HFFc6 (cell line): ENCODE results near the gene CRABP1. TPM values are rescaled to one million over a fixed set of nuclear protein-coding genes. Genes with fewer than 3 reads are reported as not detected.

Experiments
- DNase-seq: peaks from one replicate; pipeline ENCODE4 v3.0.0-alpha.2; 2018
- H3K27ac Mint-ChIP-seq: 2 replicates; pipeline ENCODE4 v1.8.0; 2020; ENCODE audit warnings: mild to moderate bottlenecking, mixed read lengths
- H3K27me3 Mint-ChIP-seq: 2 replicates; pipeline ENCODE4 v1.8.0; 2021; ENCODE audit warnings: mild to moderate bottlenecking, moderate library complexity, mixed read lengths; ENCODE audit not compliant: insufficient read depth
- H3K36me3 Mint-ChIP-seq: 2 replicates; pipeline ENCODE4 v1.8.0; 2021; ENCODE audit warnings: low read depth, mixed read lengths
- H3K4me1 Mint-ChIP-seq: 2 replicates; pipeline ENCODE4 v1.8.0; 2020; ENCODE audit warnings: low read depth, mixed read lengths
- H3K4me3 Mint-ChIP-seq: 2 replicates; pipeline ENCODE4 v1.8.0; 2020; ENCODE audit warnings: mild to moderate bottlenecking, moderate library complexity, mixed read lengths
- H3K9me3 Mint-ChIP-seq: 2 replicates; pipeline ENCODE4 v1.8.0; 2020; ENCODE audit warnings: mild to moderate bottlenecking, mixed read lengths
- total RNA-seq, 6 experiments: library from RNA; stranded (reverse); fragmentation: NEBNext Ultra II Directional; extraction: Animal tissue kit (Norgen Biotek cat#: 25700); gene quantifications; 2 replicates in 1 of 6; 3 replicates in 5 of 6; pipeline ENCODE4 v1.2.3, GENCODE V29; 2021
- TF ChIP-seq, protein P1 (sequence below): fragments of 200-600 bp; sonication (generic); IDR thresholded peaks from 2 replicates; pipeline ENCODE4 v1.5.0; 2021; ENCODE audit warnings: antibody characterized with exemption, mild to moderate bottlenecking

CRABP1 gene
- total RNA-seq, 6 experiments from 2014 or later = not detected

DNA sequence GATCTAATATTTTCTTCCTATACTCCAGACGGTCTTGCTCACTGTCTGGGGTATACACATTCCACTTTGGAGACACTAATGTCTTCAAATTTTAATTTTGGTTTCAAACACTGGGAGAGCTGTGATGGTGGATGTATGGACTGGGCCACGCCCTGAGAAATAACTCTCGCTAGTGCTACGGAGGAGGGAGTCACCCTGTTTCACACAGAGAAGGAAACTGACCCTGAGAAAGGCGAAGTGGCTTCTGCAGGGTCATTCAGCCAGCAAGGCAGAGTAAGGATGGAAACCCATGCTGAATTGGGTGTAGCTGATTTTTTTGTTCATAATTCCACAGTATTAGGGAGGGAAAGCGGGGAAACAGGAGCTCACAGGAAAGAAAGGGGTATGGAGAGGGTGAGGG is 32.2 kb upstream of the CRABP1 start:
- H3K27ac Mint-ChIP-seq = no peak overlapping the region
- no peak for DNase-seq
- peaks cover 27% of the 10 kb centered on the region for H3K4me1 Mint-ChIP-seq
- peaks cover 30% of the 10 kb centered on the region for H3K27me3 Mint-ChIP-seq
- H3K9me3 Mint-ChIP-seq = no peaks in the 10 kb centered on the region
- TF ChIP-seq, protein P1, sequence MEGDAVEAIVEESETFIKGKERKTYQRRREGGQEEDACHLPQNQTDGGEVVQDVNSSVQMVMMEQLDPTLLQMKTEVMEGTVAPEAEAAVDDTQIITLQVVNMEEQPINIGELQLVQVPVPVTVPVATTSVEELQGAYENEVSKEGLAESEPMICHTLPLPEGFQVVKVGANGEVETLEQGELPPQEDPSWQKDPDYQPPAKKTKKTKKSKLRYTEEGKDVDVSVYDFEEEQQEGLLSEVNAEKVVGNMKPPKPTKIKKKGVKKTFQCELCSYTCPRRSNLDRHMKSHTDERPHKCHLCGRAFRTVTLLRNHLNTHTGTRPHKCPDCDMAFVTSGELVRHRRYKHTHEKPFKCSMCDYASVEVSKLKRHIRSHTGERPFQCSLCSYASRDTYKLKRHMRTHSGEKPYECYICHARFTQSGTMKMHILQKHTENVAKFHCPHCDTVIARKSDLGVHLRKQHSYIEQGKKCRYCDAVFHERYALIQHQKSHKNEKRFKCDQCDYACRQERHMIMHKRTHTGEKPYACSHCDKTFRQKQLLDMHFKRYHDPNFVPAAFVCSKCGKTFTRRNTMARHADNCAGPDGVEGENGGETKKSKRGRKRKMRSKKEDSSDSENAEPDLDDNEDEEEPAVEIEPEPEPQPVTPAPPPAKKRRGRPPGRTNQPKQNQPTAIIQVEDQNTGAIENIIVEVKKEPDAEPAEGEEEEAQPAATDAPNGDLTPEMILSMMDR = no peak
- no peaks in the 10 kb centered on the region for H3K36me3 Mint-ChIP-seq
- no peak overlapping the region for H3K4me3 Mint-ChIP-seq

DNA sequence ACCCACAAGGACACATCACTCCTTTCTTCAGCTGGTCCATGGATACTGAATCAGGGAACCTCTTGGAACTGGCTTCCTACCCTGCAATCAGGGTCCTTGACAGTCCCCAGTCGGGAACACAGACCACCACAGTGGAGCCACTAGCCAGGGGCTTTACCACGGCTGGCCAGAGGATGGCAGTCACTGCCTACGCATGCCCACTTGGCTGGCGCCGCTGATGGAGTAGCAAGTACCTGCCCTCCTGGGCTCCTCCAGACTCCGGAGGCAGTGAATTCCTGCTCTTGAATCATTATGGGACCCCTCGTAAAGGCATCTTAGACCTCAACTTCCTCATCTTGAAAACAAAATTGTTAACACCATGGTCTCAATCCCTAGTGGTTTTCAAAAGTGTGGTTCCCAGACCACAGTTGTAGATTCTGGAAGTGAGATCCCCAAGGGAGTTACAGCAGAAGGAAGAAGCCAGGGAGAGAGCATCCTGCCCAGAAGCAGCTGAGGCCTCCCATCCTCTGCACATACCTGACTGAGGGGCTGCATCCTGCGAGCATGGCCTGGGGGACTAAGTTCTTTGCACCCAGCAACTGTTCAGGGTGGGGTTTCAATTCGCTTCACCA is 31.6 kb upstream of the CRABP1 start:
- no peak overlapping the region for H3K27ac Mint-ChIP-seq
- peaks cover 35% of the 10 kb centered on the region for H3K27me3 Mint-ChIP-seq
- no peak overlapping the region for H3K4me3 Mint-ChIP-seq
- H3K9me3 Mint-ChIP-seq = no peaks in the 10 kb centered on the region
- H3K4me1 Mint-ChIP-seq = peaks cover 24% of the 10 kb centered on the region
- H3K36me3 Mint-ChIP-seq = no peaks in the 10 kb centered on the region
- TF ChIP-seq, protein P1 = peak; percentile 84
- peak; percentile 38 for DNase-seq

DNA sequence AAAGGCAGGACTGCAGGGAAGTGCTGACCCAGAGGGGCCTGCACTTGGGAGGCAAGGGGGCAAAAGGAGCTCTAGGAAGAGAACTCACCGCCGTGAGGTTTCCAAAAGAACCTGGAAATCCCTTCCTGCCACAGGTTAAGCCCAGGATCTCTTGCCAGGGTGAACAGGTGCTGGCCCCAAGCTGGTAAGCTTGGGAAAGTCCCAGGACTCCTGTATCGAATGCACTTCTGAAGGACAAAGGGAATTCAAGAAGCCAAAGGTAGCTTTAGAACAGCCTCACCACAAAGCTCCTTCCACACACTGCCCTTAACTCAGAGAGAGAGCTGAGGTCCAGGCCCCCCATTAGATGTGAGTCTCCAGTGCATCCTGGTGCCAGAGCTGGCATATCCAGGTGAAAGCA is 28.9 kb upstream of the CRABP1 start:
- H3K4me3 Mint-ChIP-seq = no peak overlapping the region
- no peak overlapping the region for H3K27ac Mint-ChIP-seq
- no peak for DNase-seq
- peaks cover 53% of the 10 kb centered on the region for H3K27me3 Mint-ChIP-seq
- peaks cover 8% of the 10 kb centered on the region for H3K4me1 Mint-ChIP-seq
- H3K9me3 Mint-ChIP-seq = no peaks in the 10 kb centered on the region
- TF ChIP-seq, protein P1 = no peak
- no peaks in the 10 kb centered on the region for H3K36me3 Mint-ChIP-seq

DNA sequence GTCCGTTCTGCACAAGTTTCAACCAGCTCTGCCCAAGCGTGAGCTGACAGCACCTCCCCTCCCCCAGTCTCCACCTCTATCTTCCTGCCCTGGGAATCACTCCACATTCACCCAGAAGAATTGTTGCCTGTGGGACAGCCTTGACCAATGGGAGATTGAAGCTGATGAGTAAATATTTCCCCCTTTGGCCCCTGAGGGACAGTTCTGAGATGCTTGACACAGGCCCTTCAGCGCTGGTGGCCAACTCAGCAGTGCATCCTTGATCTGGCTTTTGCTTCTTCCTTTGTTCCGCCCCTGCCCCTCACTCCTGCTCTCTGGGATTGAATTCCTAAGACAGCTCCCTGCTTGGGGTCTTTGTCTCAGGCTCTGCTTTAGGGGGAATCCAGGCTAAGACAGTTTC is 27.6 kb upstream of the CRABP1 start:
- no peaks in the 10 kb centered on the region for H3K9me3 Mint-ChIP-seq
- H3K4me1 Mint-ChIP-seq = no peaks in the 10 kb centered on the region
- peaks cover 57% of the 10 kb centered on the region for H3K27me3 Mint-ChIP-seq
- H3K36me3 Mint-ChIP-seq = no peaks in the 10 kb centered on the region
- TF ChIP-seq, protein P1 = no peak
- no peak for DNase-seq
- H3K27ac Mint-ChIP-seq = no peak overlapping the region
- H3K4me3 Mint-ChIP-seq = no peak overlapping the region

DNA sequence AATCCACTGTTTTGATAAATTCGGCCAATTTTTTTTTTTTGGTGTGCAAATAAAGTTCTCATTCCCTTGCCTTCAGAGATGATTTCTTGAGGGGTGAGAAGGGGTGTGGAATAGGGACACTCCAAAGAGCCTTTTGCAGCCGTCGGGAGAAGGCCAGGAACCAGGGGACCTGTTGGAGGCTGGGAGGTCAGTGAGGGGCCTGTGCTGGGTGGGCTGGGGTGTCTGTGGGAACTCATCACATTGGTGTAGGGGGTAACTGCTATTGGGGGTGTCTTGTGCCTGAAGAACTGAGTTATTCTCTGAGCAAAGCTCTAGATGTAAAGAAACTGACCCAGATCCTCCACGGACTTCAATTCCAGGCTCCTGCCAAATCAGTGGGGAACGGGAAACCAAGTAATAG is 27.2 kb upstream of the CRABP1 start:
- H3K36me3 Mint-ChIP-seq = no peaks in the 10 kb centered on the region
- peaks cover 57% of the 10 kb centered on the region for H3K27me3 Mint-ChIP-seq
- no peaks in the 10 kb centered on the region for H3K4me1 Mint-ChIP-seq
- no peaks in the 10 kb centered on the region for H3K9me3 Mint-ChIP-seq
- no peak for DNase-seq
- no peak overlapping the region for H3K27ac Mint-ChIP-seq
- TF ChIP-seq, protein P1 = no peak
- no peak overlapping the region for H3K4me3 Mint-ChIP-seq

DNA sequence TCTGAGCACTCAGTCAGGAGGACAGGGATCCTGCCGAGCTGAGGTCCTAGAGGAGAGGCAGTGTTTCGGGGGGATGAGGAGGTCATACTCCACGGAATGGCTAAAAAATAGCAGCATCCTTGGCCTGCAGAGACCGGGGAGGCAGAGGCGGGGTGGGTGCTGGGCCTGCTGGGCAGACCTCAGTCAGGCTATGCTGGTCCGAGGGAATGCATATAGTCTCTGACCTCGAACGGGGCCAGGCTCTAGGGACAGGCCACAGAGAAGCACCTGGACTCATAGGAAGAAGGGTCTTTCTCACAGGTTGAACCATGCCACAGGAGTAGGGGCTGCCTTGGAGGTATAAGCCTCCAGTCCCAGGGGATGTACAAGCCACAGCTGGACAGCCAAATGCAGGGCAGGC is 26.8 kb upstream of the CRABP1 start:
- no peak for DNase-seq
- no peaks in the 10 kb centered on the region for H3K9me3 Mint-ChIP-seq
- TF ChIP-seq, protein P1 = no peak
- H3K27ac Mint-ChIP-seq = no peak overlapping the region
- no peaks in the 10 kb centered on the region for H3K36me3 Mint-ChIP-seq
- H3K4me1 Mint-ChIP-seq = no peaks in the 10 kb centered on the region
- H3K27me3 Mint-ChIP-seq = peaks cover 57% of the 10 kb centered on the region
- no peak overlapping the region for H3K4me3 Mint-ChIP-seq
